GM19397 (cell line): ENCODE measurements around the gene GRWD1.

Experiments
- ATAC-seq: cut with Tn5 transposase; IDR thresholded peaks from one replicate; pipeline ENCODE4 v1.9.1; 2021; ENCODE audit warnings: mild to moderate bottlenecking, moderate library complexity; ENCODE audit not compliant: unreplicated experiment

GRWD1 gene

DNA sequence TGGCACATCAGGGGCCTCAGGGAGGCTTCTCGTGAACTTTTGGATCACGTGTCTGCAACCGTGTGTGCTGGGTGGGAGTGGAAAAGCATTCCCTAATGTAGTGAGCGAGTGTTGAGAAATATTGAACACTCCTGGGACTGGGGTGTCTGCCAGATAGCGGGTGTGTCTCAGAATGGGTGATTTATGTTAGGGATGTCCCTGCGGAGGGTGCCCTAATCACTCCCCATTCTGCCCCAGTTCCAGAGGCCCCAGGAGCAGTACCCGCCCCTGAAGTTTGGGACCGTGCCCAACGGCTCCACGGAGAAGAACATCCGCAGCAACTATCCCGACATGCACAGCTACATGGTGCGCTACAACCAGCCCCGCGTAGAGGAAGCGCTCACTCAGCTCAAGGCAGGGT, 24.2 kb upstream of the GRWD1 start:
- ATAC-seq = no peak

DNA sequence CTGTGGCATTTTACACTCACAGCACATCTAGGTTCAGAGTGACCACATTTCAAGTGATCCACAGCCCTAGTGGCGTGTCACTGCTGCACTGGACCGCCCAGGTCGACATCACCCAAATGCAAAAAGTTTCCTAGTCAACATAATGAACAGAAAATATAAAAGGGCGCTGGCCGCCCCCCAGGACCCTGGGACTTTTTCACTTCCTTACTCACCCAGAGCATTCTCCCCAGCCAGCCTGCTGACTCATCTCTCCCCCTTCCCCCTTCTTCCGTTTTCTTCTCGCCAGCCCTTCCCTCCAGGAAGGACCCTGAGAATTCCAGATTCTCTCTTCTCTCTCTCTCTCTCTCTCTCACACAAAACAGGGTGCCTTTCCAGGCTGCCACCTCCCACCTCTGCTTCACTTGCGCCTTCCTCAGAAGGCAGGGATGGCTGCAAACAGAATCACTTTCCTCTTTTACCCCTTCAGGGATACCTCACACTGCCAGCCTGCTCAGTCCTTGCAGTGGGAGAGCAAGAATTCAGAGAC, 21.0 kb upstream of the GRWD1 start:
- no peak for ATAC-seq

DNA sequence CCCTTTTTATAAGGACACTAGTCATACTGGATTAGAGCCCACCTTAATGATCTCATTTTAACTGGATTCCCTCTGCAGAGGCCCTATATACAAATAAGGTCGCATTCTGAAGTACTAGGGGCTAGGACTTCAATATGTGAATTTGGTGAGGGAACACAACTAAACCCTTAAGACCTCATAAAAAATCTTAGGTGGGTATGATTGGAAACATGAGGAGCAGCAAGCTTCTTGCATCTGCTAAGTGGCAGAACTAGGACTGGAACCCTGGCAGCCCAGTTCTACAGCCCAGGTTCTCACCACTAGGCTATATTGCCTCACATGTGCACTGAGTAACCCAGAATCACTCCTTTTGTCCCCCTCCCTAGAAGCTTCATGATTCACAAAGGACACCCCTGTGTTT, 17.1 kb upstream of the GRWD1 start:
- ATAC-seq = no peak

DNA sequence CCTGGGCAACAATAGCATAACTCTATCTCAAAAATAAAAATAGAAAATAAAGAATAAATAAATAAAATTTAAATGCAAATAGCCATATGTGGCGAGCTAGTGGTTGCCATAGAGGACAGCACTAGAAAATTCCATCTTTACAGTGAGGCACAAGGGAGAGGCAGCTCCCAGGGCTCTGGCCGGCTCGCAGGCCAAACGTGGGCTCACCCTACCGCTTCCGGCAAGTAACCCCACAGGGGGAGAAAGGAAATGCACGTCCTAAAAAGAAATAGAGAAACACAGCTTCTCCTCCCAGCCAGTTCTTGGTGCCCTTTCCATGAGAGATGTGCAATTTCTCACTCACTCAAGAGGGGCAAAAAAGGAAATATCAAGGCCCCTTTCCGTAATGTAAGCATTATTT, 12.4 kb upstream of the GRWD1 start:
- ATAC-seq = no peak

DNA sequence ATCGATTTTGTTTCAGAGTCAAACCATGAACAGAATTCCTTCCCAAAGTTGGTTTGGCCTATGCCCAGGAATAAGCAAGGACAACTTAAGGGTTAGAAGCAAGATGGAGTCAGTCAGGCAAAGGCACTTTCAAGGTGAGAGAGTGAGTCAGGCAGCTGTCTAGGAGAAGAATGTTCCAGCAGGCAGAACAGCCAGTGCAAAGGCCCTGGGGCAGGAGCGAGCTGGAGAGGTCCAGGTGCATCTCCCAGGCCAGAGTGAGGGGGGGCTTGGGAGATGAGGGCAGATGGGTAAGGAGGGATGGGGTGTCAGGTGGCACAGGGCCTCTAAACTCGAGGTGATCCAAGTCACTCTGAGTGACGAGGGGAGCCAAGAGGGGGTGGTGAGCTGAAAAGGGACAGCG, 9.2 kb upstream of the GRWD1 start:
- ATAC-seq = no peak

DNA sequence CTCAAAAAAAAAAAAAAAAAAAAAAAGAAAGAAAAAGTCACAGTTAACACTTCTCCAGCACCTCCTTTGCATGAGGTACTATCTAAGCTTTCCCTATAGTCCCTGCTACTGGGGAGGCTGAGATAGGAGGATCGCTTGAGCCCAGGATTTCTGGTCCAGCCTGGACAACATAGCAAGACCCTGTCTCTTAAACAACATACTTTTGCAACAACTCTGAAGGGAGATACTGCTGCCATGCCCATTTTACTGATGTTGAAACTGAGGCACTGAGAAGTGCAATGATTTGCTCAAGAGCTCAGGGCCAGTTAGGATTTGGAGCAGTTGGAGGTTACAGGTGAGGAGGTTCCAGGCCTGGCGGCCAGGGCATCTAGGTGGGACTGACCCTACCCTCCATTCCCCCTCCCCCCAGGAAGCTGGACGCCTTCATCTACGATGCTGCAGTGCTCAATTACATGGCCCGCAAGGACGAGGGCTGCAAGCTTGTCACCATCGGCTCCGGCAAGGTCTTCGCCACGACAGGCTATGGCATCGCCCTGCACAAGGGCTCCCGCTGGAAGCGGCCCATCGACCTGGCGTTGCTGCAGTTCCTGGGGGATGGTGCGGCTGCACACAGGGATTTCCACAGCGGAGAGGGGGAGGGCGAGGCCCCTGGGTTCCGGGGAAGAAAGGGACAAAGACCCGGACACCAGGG, 4.3 kb upstream of the GRWD1 start:
- no peak for ATAC-seq

DNA sequence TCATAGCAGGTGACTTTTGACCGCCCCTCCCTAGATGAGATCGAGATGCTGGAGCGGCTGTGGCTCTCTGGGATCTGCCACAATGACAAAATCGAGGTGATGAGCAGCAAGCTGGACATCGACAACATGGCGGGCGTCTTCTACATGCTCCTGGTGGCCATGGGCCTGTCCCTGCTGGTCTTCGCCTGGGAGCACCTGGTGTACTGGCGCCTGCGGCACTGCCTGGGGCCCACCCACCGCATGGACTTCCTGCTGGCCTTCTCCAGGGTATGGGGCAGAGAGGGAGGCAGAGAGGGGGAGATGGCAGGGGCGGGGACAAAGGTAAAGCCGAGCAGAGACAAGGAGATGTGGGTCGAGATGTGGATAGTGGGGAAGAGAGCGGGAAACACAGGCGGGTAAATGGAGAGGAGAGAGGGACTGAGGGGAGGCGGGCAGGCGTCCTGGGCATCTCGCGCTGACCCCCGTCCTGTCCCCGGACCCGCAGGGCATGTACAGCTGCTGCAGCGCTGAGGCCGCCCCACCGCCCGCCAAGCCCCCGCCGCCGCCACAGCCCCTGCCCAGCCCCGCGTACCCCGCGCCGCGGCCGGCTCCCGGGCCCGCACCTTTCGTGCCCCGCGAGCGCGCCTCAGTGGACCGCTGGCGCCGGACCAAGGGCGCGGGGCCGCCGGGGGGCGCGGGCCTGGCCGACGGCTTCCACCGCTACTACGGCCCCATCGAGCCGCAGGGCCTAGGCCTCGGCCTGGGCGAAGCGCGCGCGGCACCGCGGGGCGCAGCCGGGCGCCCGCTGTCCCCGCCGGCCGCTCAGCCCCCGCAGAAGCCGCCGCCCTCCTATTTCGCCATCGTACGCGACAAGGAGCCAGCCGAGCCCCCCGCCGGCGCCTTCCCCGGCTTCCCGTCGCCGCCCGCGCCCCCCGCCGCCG, 3.4 kb upstream of the GRWD1 start:
- no peak for ATAC-seq

DNA sequence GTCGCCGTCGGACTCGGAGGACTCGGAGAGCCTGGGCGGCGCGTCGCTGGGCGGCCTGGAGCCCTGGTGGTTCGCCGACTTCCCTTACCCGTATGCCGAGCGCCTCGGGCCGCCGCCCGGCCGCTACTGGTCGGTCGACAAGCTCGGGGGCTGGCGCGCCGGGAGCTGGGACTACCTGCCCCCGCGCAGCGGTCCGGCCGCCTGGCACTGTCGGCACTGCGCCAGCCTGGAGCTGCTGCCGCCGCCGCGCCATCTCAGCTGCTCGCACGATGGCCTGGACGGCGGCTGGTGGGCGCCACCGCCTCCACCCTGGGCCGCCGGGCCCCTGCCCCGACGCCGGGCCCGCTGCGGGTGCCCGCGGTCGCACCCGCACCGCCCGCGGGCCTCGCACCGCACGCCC, 2.5 kb upstream of the GRWD1 start:
- no peak for ATAC-seq

DNA sequence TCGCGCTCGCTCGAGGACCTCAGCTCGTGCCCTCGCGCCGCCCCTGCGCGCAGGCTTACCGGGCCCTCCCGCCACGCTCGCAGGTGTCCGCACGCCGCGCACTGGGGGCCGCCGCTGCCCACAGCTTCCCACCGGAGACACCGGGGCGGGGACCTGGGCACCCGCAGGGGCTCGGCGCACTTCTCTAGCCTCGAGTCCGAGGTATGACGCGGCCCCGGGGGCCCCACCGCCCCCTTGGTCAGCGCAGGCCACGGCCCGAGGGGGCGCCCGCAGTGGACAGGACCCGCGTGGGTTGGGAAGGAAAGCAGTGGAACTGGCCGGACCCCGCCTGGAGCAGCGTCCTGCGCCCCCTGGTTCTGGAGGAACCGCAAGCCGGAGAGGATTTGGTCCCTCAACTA, 2.1 kb upstream of the GRWD1 start:
- ATAC-seq = no peak

DNA sequence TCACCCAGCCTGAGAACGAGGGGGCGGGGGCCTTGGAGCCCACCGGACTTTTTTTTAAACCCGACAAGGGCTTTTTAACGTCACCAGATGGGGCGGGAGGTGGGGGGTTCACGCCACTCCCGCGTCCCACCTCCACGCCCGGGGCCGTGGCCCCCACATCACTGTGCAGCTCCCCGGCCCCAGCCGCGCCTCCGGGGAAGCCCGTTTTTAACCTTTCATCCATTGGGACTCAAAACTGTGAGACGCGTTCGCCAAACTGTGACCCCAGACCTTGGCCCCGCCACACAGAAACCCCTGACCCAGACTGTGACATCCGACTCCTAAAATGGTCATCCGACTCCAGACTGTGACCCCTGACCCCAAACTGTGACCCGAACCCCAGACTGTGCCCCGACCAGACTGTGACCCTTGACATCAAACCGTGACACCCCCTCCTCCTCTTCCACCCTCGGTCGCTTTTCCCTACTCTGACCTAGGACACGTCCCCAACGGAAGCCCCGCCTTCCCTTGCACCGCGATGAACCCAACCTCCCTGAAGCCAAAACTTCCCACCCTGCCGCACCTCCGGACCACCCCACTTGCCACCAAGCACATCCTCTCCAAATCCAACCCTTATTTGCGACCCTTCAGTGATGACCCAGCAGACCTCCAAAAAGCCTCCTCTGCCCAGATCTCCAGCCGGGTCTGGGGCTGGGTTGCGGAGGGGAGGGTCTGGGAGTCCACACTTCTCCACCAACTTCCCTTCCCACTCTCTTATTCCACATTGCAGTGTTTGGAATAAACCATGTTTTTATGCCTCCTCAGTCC, 1.5 kb upstream of the GRWD1 start:
- no peak for ATAC-seq

DNA sequence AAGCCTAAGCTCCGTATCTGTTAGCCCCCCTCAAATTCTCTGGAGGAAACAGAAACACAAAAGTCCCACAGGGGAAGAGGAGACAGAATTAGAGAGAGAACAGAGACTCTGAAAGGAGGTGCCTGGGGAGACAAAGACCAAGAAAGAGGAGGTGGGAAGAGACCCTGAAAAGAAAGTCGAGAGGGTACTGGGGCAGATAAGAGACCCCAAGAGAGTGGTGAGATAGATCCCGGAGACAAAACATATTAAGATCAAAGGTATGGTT, 915 bp upstream of the GRWD1 start:
- no peak for ATAC-seq

DNA sequence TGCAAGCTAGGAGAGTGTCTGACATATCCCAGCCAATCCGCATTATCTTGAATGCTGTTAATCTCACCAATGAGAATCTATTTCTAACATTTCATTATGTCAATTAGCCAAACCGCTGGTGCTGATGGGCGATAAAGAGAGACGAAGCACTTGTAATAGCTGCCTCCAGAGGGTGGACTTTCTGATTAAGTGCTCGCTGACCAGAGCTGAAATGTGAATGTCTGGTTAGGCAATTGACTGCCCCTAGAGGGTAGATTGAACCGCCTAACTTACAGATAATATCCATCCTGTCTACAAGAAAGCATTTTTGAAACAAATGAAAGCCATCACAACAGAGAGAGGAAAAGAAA, 552 bp upstream of the GRWD1 start:
- ATAC-seq = peak; percentile 28

DNA sequence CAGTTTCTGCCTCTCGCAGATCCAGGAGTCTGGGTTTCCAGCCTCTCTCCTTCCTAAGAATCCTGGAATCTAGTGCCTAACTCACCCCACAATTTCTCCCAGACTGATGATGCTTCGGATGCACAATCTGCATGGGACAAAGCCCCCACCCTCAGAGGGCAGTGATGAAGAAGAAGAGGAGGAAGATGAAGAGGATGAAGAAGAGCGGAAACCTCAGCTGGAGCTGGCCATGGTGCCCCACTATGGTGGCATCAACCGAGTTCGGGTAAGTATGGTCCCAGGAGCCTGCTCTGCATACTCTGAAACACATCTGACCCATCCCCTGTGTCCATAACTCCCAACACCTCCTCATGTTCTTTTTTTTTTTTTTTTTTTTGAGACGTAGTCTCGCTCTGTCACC, 796 bp downstream of the GRWD1 start:
- ATAC-seq = no peak

DNA sequence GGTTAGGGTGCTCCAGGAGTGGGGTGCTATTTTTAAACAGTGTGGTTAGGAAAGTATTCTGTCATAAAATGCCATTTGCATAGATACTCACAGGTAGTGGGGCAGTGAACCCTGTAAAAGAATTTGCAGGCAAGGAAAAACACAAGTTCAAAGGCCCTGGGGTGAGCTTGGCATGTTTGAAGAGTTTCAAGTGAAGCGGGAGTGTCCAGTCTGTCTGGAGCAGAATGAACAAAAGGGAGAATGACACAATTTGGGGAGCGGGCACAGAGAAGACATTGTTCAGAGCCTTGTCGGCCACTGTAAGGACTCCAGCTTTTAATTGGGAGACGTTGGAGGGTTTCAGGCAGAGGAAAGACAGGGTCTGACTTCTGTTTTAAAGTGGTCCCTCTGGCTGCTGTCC, 2.8 kb downstream of the GRWD1 start:
- ATAC-seq = no peak

DNA sequence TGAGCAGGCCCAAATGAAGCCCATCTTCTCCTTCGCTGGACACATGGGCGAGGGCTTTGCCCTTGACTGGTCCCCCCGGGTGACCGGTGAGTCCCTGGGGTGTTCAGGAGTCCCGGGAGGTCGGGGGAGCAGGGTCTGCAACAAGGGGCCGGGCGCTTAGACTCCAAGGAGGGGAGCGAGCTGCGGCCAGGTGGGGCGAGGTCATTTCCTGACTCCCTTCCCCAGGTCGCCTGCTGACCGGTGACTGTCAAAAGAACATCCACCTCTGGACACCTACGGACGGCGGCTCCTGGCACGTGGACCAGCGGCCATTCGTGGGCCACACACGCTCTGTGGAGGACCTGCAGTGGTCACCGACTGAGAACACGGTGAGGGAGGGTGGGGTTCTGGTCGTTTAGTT, 4.7 kb downstream of the GRWD1 start:
- no peak for ATAC-seq

DNA sequence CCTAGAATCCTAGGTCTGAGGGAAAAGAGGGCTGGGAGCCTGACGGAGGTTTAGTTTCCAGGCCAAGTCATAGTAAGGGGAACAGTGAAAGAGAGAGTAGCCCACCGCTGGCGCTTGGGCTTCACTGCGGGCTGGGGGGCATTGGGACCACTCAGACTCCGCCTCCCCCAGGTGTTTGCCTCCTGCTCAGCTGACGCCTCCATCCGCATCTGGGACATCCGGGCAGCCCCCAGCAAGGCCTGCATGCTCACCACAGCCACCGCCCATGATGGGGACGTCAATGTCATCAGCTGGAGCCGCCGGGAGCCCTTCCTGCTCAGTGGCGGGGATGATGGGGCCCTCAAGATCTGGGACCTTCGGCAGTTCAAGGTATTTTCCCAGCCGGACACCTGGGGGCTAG, 5.1 kb downstream of the GRWD1 start:
- no peak for ATAC-seq

DNA sequence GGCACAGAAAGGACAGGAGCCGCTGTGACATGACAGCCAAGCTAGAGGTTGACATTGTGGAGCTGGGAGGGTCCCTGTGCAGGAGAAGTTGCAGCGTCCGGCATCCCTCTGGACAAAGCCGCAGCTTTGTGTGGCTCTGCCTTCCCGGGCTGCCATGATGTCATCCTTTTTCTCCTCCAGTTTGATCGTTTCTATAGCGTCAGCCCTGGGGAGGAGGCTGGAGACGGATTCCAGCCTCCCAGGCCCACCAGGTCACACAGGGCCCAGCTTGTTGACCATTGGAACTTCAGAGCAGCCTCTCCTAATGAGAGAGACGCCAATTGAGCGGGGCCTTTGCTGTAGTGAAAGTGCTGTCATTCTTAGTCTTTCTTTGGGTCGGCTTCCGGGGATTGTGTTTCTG, 5.8 kb downstream of the GRWD1 start:
- no peak for ATAC-seq

DNA sequence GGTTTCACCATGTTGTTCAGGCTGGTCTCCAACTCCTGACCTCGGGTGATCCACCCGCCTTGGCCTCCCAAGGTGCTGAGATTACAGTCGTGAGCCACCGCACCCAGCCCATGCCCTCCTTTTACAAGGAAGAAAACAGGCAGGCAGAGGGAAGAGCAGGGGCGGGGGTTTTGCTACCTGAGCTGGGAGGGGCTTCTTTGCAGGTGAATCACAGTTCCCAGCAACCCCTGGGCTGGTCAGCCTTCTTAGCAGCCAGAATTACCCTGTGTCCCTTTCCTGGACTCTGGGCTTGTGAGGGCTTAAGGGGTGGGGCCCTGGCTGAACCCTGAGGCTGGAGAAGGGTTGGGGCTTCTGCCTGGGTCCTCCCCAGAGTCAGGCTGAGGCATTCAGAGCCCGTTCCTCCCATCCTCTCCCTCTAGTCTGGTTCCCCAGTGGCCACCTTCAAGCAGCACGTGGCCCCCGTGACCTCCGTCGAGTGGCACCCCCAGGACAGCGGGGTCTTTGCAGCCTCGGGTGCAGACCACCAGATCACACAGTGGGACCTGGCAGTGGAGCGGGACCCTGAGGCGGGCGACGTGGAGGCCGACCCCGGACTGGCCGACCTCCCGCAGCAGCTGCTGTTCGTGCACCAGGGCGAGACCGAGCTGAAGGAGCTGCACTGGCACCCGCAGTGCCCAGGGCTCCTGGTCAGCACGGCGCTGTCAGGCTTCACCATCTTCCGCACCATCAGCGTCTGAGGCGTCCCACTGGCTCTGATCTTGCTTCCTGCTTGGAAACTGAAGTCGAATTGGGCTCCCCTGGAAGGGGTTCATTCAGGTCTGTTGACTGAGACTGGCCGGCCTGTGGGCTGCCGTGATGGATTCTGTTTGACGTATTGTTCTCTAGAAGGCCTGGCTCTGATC, 6.8 kb downstream of the GRWD1 start:
- ATAC-seq = no peak

DNA sequence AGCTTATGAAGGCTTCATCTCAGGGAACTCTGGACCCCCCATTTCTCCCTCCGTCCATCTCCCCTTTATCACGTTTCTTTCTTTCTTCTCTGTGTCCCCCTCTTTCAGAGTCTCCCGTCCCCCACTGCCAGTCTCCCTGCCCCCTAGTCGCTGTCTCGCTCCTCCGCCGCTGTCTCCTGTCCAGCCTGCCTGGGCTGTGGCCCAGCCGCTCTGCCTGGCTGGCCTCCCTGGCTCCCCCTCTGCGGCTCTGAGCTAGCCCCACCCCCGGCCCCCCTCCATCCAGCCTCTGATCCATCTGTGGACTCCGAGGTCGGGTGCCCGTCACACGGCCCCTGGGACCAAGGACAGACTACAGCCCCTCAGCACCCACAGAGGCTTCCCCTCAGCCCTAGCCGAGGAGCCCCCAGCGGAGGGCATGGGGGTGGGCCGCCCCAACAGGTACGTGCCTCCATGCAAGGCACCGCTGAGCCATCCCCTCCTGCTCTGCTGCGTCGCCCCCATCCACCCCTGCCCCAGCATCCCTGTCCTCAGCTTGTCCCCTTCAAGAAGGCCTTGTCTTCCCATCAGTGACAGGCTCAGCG, 8.5 kb downstream of the GRWD1 start:
- ATAC-seq = no peak

DNA sequence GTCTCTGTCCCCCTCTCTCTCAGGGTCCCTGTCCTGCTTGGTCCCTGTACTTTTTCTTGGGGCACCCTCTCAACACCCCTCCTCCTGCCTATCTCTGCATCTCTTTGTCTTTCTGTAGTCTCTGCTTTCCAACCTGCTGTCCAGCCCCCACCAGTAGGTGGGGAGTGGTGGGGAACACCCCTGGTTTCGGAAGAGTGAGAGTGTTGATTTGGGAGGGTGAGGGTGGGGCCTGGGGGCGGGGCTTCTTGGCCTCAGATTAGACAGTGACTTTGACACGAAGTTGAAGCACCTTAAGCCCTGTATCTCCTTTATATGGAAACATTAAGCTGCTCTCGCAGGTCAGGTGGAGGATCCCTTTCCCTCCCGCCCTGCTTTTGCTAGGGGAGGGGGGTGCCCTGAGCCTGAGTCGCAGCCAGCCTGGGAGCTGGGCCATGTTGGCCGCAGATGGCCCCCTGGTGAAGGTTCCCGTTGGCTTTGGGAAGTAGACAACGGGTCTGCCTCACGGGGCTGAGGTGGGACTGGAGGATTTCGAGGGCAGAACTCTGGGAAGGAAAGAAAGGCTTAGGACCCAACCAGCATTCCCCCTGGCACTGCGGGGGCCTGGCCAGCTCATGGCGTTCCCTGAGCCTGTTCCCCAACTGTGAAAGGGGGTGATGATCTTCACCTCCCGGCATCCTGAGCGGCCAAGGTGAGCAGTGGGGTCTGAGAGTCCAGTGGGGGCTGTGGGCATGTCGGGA, 9.6 kb downstream of the GRWD1 start, which contains the start of gene KCNJ14:
Gene KCNJ14, plus strand, starts transcription at position 404 of the 737 bp plus-strand sequence. CDS start 6,151 bp downstream, outside the sequence.
- no peak for ATAC-seq
